SU-DHL-6 (cell line): ENCODE data around the gene SIT1.

Source experiments
- CTCF ChIP-seq: fragments of 200-600 bp; sonication (generic); IDR thresholded peaks from one replicate; pipeline ENCODE4 v1.5.1; 2017; ENCODE audit warnings: antibody characterized with exemption, mild to moderate bottlenecking, low read length, moderate library complexity; ENCODE audit not compliant: insufficient read depth, poor library complexity, severe bottlenecking
- EZH2phosphoT487 ChIP-seq: fragments of 200-600 bp; sonication (generic), shearing (Covaris generic); conservative IDR thresholded peaks from 2 replicates; pipeline ENCODE4 v1.6.1; 2018; ENCODE audit warnings: mild to moderate bottlenecking, antibody characterized with exemption, low read length, moderate library complexity, mixed read lengths

GRCh38 chr9:35615981-35616680 is 34.6 kb downstream of the SIT1 start:
- TF ChIP-seq EZH2phosphoT487 = no peak
- TF ChIP-seq CTCF = no peak
